ENCODE measurements around the gene LY6G6D. TPM values are rescaled to one million over a fixed set of nuclear protein-coding genes. Genes with fewer than 3 reads are reported as not detected.

The LY6G6D gene
- total and polyA plus RNA-seq, 11 donors = 0.75 TPM; not detected in 10

DNA sequence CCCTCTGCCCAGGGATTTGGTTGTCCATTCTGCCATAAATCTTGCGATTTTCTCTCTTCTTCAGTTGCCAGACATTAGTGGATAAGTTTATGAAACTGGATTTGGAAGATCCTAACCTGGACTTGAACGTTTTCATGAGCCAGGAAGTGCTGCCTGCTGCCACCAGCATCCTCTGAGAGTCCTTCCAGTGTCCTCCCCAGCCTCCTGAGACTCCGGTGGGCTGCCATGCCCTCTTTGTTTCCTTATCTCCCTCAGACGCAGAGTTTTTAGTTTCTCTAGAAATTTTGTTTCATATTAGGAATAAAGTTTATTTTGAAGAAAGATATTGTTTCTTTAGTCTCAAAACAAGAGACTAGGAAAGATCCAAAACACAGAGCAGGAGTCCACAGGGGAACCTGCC lies 47.2 kb downstream of the LY6G6D start, which contains the start of gene SAPCD1:
TSS of gene SAPCD1 (plus strand) at position 301 of the 400 bp plus-strand sequence. CDS start 399 bp downstream, outside the sequence.
- no peaks in the 10 kb centered on the region for H3K9me3 ChIP-seq
- peaks cover 0 to 29% (median 0%) of the 10 kb centered on the region in 9 donors for H3K36me3 ChIP-seq
- TF ChIP-seq, protein P1, sequence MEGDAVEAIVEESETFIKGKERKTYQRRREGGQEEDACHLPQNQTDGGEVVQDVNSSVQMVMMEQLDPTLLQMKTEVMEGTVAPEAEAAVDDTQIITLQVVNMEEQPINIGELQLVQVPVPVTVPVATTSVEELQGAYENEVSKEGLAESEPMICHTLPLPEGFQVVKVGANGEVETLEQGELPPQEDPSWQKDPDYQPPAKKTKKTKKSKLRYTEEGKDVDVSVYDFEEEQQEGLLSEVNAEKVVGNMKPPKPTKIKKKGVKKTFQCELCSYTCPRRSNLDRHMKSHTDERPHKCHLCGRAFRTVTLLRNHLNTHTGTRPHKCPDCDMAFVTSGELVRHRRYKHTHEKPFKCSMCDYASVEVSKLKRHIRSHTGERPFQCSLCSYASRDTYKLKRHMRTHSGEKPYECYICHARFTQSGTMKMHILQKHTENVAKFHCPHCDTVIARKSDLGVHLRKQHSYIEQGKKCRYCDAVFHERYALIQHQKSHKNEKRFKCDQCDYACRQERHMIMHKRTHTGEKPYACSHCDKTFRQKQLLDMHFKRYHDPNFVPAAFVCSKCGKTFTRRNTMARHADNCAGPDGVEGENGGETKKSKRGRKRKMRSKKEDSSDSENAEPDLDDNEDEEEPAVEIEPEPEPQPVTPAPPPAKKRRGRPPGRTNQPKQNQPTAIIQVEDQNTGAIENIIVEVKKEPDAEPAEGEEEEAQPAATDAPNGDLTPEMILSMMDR (IDR thresholded peaks at IDR 0.05) = no peak
- no peak for TF ChIP-seq POLR2A (IDR thresholded peaks at IDR 0.05)
- H3K27ac ChIP-seq = peak within 1 kb of the TSS in 1 of 12 donors; percentile 47
- DNase-seq (no peak), ATAC-seq (no peak)
- H3K4me1 ChIP-seq = peaks cover 0 to 21% (median 5%) of the 10 kb centered on the region in 12 donors
- no peaks in the 10 kb centered on the region for H3K27me3 ChIP-seq
- H3K4me3 ChIP-seq = no peak within 1 kb of the TSS
- intact Hi-C loops (cut with DNase I) = loop anchor here in 3 of 10 donors (5.0 to 10.0 kb wide), 3 partner anchors 35 to 80 kb away; partner anchors contain the start of genes LY6G5C (in 2 of the 3) and DDAH2 (in 1 of the 3)
- 74 to 81% (median 77%) methylated on average over 4 of the region's 4 CpGs for WGBS, 4 donors

DNA sequence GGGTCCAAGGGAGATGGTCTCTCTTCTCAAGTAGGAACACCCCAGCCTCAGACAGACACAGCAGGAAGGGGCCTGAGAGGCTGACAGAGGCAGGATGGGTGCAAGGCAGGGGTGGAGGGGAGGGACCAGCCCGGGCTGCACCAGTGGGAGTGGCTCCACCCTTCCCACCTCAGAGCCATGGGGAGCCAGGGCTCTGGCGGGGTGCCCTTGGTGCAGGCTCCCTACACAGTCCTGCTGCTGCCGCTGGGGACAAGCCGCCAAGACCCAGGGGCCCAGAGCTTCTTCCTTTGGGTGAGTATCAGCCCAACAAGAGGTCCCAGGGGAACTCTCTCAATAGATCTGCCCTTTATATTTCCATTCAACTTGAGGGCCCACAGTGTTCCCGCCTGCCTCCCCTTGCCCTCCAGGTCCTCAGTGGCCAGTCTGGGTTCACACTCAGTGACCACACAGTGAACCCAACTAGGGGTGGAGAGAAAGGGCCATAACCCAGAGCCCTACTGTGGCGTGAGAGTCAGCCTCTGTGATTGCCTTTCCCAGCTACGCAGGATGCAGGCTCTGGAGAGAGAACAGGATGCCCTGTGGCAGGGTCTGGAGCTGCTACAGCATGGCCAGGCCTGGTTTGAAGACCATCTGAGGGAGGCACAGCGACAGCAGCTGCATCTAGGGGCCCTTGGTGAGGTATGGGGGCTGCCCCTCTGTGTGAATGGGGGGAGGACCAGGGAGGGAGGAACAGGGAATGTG lies 47.9 kb downstream of the LY6G6D start:
- Histone ChIP-seq H3K36me3 (peaks cover 0 to 29% (median 0%) of the 10 kb centered on the region in 9 donors), H3K4me3 (no peak overlapping the region), H3K9me3 (no peaks in the 10 kb centered on the region), H3K27ac (peak overlapping the region in 1 of 12 donors; percentile 47), H3K27me3 (no peaks in the 10 kb centered on the region), H3K4me1 (peaks cover 0 to 21% (median 6%) of the 10 kb centered on the region in 12 donors)
- intact Hi-C loops (cut with DNase I) = loop anchor here in 3 of 10 donors (5.0 to 10.0 kb wide), 3 partner anchors 36 to 81 kb away; partner anchors contain the start of genes LY6G5C (in 2 of the 3) and DDAH2 (in 1 of the 3)
- no peak for DNase-seq
- WGBS, 4 donors = 57 to 69% (median 63%) methylated on average over 6 to 8 of the region's 8 CpGs
- TF ChIP-seq POLR2A (IDR thresholded peaks at IDR 0.05) = no peak
- TF ChIP-seq, protein P1 (IDR thresholded peaks at IDR 0.05) = no peak
- ATAC-seq = peak in 1 of 4 donors; percentile 4

DNA sequence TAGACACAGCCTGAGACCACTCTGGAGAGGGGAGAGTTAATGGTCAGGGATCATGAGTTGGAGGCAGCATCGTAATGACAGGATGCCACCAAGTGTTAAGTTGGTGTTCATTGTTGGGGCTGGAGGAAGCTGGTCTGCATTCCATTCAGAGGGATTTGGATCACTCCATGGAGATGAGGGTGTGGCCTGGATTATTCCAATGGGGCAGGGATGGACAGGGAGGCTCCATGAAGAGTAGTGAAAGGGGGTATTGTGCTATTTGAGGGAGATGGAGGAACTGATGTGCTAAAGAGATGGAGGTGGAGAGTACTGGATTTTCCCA lies 48.4 kb downstream of the LY6G6D start:
- 0 to 16% (median 3%) methylated on average over 1 of the region's 1 CpG for WGBS, 4 donors
- no peaks in the 10 kb centered on the region for H3K9me3 ChIP-seq
- TF ChIP-seq, protein P1 (IDR thresholded peaks at IDR 0.05) = peak in 1 of 12 donors; percentile 11
- no peak for TF ChIP-seq POLR2A (IDR thresholded peaks at IDR 0.05)
- H3K27me3 ChIP-seq = no peaks in the 10 kb centered on the region
- peak in 1 of 5 donors; percentile 34 for DNase-seq
- peaks cover 0 to 21% (median 6%) of the 10 kb centered on the region in 12 donors for H3K4me1 ChIP-seq
- ATAC-seq = peak in 3 of 4 donors; percentile 55 to 77 (median 57)
- intact Hi-C loops (cut with DNase I) = loop anchor here in 3 of 10 donors (5.0 to 10.0 kb wide), 3 partner anchors 36 to 81 kb away; partner anchors contain the start of genes LY6G5C (in 2 of the 3) and DDAH2 (in 1 of the 3)
- peak overlapping the region in 1 of 12 donors; percentile 47 for H3K27ac ChIP-seq
- H3K36me3 ChIP-seq = peaks cover 0 to 29% (median 0%) of the 10 kb centered on the region in 9 donors
- H3K4me3 ChIP-seq = no peak overlapping the region

DNA sequence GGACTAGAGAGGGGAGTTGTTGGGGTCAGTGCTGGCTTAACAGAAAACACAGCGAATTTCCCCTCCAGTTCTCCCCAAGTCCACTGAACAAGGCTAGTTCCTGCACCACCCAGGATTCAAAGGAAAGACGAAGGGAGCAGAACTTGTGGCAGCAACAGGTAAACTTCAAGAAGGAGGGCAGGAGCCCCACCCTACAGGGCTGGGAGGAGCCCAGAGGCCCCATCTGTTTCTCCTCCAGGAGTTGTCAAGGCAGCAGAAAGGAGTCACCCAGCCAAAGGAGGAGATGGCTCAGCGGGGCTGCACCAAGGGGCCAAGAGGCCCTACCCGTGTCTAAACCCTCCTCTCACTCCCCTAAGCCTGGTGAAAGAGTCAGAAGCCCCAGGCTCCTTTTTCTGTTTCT lies 49.0 kb downstream of the LY6G6D start:
- DNase-seq = no peak
- peaks cover 0 to 23% (median 0%) of the 10 kb centered on the region in 9 donors for H3K36me3 ChIP-seq
- TF ChIP-seq, protein P1 (IDR thresholded peaks at IDR 0.05) = no peak
- TF ChIP-seq POLR2A (IDR thresholded peaks at IDR 0.05) = no peak
- intact Hi-C loops (cut with DNase I) = loop anchor here in 3 of 10 donors (5.0 to 10.0 kb wide), 3 partner anchors 37 to 82 kb away; partner anchors contain the start of genes LY6G5C (in 2 of the 3) and DDAH2 (in 1 of the 3)
- H3K4me1 ChIP-seq = peaks cover 0 to 22% (median 6%) of the 10 kb centered on the region in 12 donors
- ATAC-seq = no peak
- H3K4me3 ChIP-seq = no peak overlapping the region
- H3K27me3 ChIP-seq = no peaks in the 10 kb centered on the region
- no peak overlapping the region for H3K27ac ChIP-seq
- 85 to 89% (median 86%) methylated on average over 4 of the region's 4 CpGs for WGBS, 4 donors
- no peaks in the 10 kb centered on the region for H3K9me3 ChIP-seq
